ENCODE results near the gene NECTIN2.

DNA sequence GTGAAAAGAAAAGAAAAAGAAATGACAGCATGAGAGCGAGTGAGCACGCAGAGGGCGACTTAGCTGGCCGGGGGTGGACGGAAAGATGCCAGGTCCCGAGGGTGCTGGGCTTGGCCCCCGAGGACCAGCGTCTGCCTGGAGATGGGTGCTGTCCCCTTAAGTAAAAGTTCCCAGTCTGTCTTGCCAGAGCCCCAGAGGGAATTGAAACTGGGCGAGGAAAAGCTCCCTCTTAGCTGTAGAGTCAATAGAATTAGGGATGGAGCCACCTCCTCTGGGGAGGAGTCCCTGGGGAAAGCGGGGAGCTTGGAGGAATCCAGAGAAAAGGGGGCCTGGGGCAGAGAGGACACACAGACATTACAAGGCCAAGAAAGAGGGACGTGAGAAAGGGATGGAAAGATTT is 23.9 kb upstream of the NECTIN2 start:
- TF ChIP-seq GATA3 (IDR thresholded peaks at IDR 0.05; ENCODE audit: low read depth, low read length) (no peak), GATA2 (IDR thresholded peaks at IDR 0.05; ENCODE audit: low read depth, low read length) (no peak)

All from SH-SY5Y (cell line).